Tibial artery (tissue), 4 donors: ENCODE measurements around the gene GAA.
"Not testable (repeated sequence)": the region's sequence is repeated elsewhere in the genome, so short reads cannot be mapped to it uniquely, and the experiment has no call there.

Source experiments
- DNase-seq, 2 donors: peaks; one replicate each; pipeline ENCODE4 v3.0.0-alpha.2; 2019
- H3K27ac ChIP-seq, 2 donors: fragments of 200-600 bp; sonication (generic) in 1 of 2; 1 replicate in 1 of 2; 2 replicates in 1 of 2; pipeline ENCODE4 v1.5.1; 2018 to 2019; ENCODE audit warnings: mild to moderate bottlenecking in 1 of 2
- H3K27me3 ChIP-seq, 2 donors: fragments of 200-600 bp; sonication (generic) in 1 of 2; one replicate each; pipeline versions ENCODE4 v1.5.1 to v1.6.0; 2016 to 2019
- H3K36me3 ChIP-seq, 3 donors: fragments of 200-600 bp; sonication (generic) in 2 of 3; one replicate each; pipeline ENCODE4 v1.5.1; 2016 to 2019; ENCODE audit warnings: mild to moderate bottlenecking in 2 of 3
- H3K4me1 ChIP-seq, 4 donors: fragments of 200-600 bp; sonication (generic) in 2 of 4; 1 replicate in 3 of 4; 2 replicates in 1 of 4; pipeline ENCODE4 v1.5.1; 2016 to 2019
- H3K4me3 ChIP-seq, 2 donors: fragments of 200-600 bp; sonication (generic) in 1 of 2; 1 replicate in 1 of 2; 2 replicates in 1 of 2; pipeline ENCODE4 v1.5.1; 2018 to 2019; ENCODE audit warnings: mild to moderate bottlenecking in 2 of 2
- H3K9me3 ChIP-seq, 3 donors: fragments of 200-600 bp; sonication (generic) in 1 of 3; one replicate each; pipeline ENCODE4 v1.5.1; 2016 to 2019
- intact Hi-C: fragments of 100-400 bp; cut with DNase I; formaldehyde crosslinking; loops from one replicate; pipeline ENCODE4 v1.15.0; 2023; ENCODE audit warnings: low total_unique reads
- TF ChIP-seq, protein P1 (sequence below), 2 experiments: fragments of 200-600 bp in 1 of 2; fragments of 450-650 bp in 1 of 2; IDR thresholded peaks; one replicate each; pipeline ENCODE4 v1.5.1; 2017 to 2019; ENCODE audit warnings: antibody characterized with exemption in 2 of 2, mild to moderate bottlenecking in 1 of 2, moderate library complexity in 1 of 2

GAA gene

DNA sequence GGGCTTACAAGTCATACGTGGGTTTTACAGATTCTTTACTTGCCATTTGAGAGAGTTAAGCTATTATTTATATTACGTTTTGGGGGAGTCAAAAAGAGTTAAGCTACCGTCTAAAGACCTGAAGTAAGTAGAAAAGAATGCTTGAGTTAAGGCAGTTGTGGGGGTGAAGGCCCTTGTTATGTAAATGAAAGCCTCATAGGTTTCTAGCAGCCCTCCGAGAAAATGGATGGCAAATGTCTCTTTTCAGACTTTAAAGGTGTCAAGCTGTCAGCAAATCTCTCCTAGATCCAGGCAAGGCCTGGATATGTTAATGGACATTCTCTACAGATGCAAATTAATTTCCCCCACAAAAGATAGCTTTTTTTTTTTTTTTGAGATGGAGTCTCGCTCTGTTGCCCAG lies 52.8 kb downstream of the GAA start:
- peaks cover 0 to 7% (median 0%) of the 10 kb centered on the region in 3 donors for H3K9me3 ChIP-seq
- no peak overlapping the region for H3K27ac ChIP-seq
- intact Hi-C loops = no loop called here
- no peak for DNase-seq
- no peaks in the 10 kb centered on the region for H3K27me3 ChIP-seq
- H3K4me1 ChIP-seq = peaks cover 0 to under 1% (median 0%) of the 10 kb centered on the region in 4 donors
- no peak overlapping the region for H3K4me3 ChIP-seq
- H3K36me3 ChIP-seq = no peaks in the 10 kb centered on the region
- TF ChIP-seq, protein P1, sequence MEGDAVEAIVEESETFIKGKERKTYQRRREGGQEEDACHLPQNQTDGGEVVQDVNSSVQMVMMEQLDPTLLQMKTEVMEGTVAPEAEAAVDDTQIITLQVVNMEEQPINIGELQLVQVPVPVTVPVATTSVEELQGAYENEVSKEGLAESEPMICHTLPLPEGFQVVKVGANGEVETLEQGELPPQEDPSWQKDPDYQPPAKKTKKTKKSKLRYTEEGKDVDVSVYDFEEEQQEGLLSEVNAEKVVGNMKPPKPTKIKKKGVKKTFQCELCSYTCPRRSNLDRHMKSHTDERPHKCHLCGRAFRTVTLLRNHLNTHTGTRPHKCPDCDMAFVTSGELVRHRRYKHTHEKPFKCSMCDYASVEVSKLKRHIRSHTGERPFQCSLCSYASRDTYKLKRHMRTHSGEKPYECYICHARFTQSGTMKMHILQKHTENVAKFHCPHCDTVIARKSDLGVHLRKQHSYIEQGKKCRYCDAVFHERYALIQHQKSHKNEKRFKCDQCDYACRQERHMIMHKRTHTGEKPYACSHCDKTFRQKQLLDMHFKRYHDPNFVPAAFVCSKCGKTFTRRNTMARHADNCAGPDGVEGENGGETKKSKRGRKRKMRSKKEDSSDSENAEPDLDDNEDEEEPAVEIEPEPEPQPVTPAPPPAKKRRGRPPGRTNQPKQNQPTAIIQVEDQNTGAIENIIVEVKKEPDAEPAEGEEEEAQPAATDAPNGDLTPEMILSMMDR (IDR thresholded peaks at IDR 0.05) = no peak

DNA sequence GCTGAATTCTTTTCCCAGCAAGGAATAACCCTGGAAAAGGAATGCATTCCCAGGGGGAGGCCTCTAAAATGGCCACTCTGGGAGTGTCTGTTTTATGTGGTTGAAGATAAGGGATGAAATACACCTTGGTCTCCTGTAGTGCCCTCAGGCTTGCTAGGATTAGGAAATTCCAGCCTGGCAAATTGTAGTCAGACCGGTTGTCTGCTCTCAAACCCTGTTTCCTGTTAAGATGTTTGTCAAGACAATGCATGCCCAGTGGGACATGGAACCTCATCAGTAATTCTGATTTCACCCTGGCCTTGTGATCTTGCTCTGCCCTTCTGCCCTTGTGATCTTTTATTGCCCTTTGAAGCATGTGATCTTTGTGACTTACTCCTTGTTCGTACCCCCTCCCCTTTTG lies 54.2 kb downstream of the GAA start:
- intact Hi-C loops, H3K4me3 ChIP-seq, H3K27ac ChIP-seq, H3K4me1 ChIP-seq, H3K36me3 ChIP-seq, DNase-seq, H3K9me3 ChIP-seq: not testable (repeated sequence)
- H3K27me3 ChIP-seq = peaks cover 0 to 10% of the 10 kb centered on the region in 2 donors

DNA sequence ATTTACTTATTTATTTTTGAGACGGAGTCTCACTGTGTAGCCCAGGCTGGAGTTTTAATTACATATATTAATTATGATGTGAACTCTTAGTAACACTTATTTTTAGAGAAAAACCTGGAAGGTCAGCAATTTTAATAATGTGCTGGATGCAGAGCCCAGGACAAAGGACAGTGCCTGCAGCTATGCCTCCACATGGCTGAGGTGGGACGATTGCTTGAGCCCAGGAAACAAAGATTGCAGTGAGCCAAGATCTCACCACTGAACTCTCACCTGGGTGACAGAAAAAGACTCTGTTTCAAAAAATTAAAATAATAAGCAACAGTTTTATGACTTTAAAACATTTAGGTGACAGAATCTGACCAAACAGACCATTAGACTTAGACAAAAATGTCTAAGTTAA lies 57.5 kb downstream of the GAA start:
- no peak overlapping the region for H3K4me3 ChIP-seq
- H3K36me3 ChIP-seq = no peaks in the 10 kb centered on the region
- no peak for DNase-seq
- intact Hi-C loops = no loop called here
- TF ChIP-seq, protein P1 (IDR thresholded peaks at IDR 0.05) = no peak
- H3K27ac ChIP-seq = no peak overlapping the region
- H3K4me1 ChIP-seq = no peaks in the 10 kb centered on the region
- peaks cover 0 to 7% (median 0%) of the 10 kb centered on the region in 3 donors for H3K9me3 ChIP-seq
- peaks cover 0 to 17% of the 10 kb centered on the region in 2 donors for H3K27me3 ChIP-seq

DNA sequence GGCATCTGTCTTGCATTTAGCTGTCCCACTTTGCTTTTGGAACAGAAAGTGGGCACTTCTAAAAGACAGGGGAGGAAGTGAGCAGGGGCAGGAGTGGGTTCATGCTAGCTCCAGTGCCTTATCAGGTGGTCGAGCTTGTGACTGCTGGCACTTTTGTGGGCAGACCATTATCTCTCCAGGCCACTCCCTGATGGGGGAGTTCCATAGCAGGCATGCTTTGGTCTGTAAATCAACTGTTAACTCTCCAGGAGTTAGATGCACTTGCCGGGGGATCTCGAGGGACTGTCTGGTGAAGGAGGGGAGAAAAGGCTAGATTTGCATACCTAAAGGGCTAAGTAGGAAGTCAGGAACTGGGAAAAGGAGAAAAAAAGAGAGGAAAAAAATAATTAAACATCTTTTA lies 59.2 kb downstream of the GAA start:
- DNase-seq = no peak
- TF ChIP-seq, protein P1 (IDR thresholded peaks at IDR 0.05) = no peak
- Histone ChIP-seq H3K4me3 (no peak overlapping the region), H3K9me3 (peaks cover 0 to 3% (median 0%) of the 10 kb centered on the region in 3 donors), H3K27me3 (peaks cover 0 to 19% of the 10 kb centered on the region in 2 donors), H3K4me1 (no peaks in the 10 kb centered on the region), H3K27ac (no peak overlapping the region), H3K36me3 (no peaks in the 10 kb centered on the region)
- intact Hi-C loops = no loop called here

DNA sequence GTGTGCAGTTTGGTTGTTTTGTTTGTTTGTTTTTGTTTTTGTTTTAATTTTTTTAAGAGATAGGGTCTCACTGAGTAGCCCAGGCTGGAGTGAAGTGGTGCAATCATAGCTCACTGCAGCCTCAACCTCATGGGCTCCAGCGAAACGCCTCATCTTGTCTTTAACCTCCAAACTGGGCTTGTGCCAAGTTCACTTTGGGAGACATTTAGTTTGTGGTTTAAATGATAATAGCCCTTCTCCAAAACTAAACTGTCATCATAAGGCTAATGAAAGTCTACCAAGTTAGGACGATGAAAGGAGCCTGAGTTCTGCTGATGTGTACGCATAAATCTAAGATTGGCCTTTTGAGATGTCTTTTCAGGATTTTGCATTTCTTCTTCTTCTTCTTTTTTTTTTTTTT lies 62.0 kb downstream of the GAA start:
- H3K9me3 ChIP-seq = no peaks in the 10 kb centered on the region
- peaks cover 0 to 30% of the 10 kb centered on the region in 2 donors for H3K27me3 ChIP-seq
- no peak overlapping the region for H3K27ac ChIP-seq
- intact Hi-C loops = no loop called here
- H3K4me3 ChIP-seq = no peak overlapping the region
- no peak for DNase-seq
- H3K36me3 ChIP-seq = no peaks in the 10 kb centered on the region
- H3K4me1 ChIP-seq = no peaks in the 10 kb centered on the region
- TF ChIP-seq, protein P1 (IDR thresholded peaks at IDR 0.05) = no peak

DNA sequence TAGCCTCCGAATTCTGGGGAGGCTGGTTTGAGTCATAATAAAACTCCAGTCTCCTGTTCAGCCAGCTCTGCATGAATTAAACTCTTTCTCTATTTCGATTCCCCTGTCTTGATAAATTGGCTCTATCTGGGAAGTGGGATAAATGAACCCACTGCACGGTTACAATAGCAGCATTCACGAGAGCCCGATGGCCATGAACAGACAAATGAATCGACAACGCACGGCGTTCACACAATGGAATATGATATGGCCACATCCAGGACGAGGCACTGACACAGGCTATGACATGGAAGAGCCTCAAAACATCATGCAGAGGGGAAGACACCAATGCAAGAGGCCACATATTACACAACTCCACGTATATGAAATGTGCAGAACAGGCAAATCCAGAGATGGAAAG lies 62.8 kb downstream of the GAA start:
- intact Hi-C loops = no loop called here
- no peaks in the 10 kb centered on the region for H3K9me3 ChIP-seq
- no peak overlapping the region for H3K4me3 ChIP-seq
- no peak overlapping the region for H3K27ac ChIP-seq
- peaks cover 0 to 30% of the 10 kb centered on the region in 2 donors for H3K27me3 ChIP-seq
- TF ChIP-seq, protein P1 (IDR thresholded peaks at IDR 0.05) = no peak
- no peak for DNase-seq
- no peaks in the 10 kb centered on the region for H3K4me1 ChIP-seq
- no peaks in the 10 kb centered on the region for H3K36me3 ChIP-seq
